K562 (cell line): Measurements from ENCODE around the gene HPSE2. TPM values are rescaled to one million over a fixed set of nuclear protein-coding genes. Genes with fewer than 3 reads are reported as not detected.
A peak's percentile ranks its signal among the peaks of the same experiment; 100 is the strongest.

Experiments
- ARID1B ChIP-seq: fragments of 450-650 bp; IDR thresholded peaks from 2 replicates; pipeline ENCODE4 v1.6.1; 2016; ENCODE audit warnings: antibody characterized with exemption, mild to moderate bottlenecking, inconsistent platforms
- BCOR ChIP-seq: fragments of 450-650 bp; IDR thresholded peaks from 2 replicates; pipeline ENCODE4 v1.6.1; 2016
- CBFB ChIP-seq: sonication (generic); formaldehyde crosslinking; IDR thresholded peaks from 2 replicates; pipeline ENCODE4 v1.4.0; 2020; ENCODE audit warnings: mild to moderate bottlenecking, missing genetic modification reagents
- CCNT2 ChIP-seq: IDR thresholded peaks from 2 replicates; pipeline ENCODE4 v1.6.1; 2011; ENCODE audit warnings: borderline replicate concordance, low read depth, mild to moderate bottlenecking, moderate library complexity, mixed read lengths, low read length; ENCODE audit not compliant: insufficient read length; ENCODE audit errors: extremely low read depth
- GMEB1 ChIP-seq: fragments of 250-450 bp; sonication (Bioruptor Pico); IDR thresholded peaks from 2 replicates; pipeline ENCODE4 v1.4.0; 2020; ENCODE audit warnings: mild to moderate bottlenecking
- HDAC1 ChIP-seq, 2 experiments: fragments of 450-650 bp; IDR thresholded peaks; 2 replicates each; pipeline ENCODE4 v1.6.1; 2016 to 2017; ENCODE audit warnings: inconsistent platforms in 1 of 2, mild to moderate bottlenecking in 1 of 2, moderate library complexity in 1 of 2
- NFATC3 ChIP-seq: fragments of 450-650 bp; IDR thresholded peaks from 2 replicates; pipeline ENCODE4 v1.6.1; 2017; ENCODE audit warnings: mild to moderate bottlenecking
- NONO ChIP-seq, 2 experiments: fragments of 200-400 bp in 1 of 2; fragments of 450-650 bp in 1 of 2; formaldehyde crosslinking in 1 of 2; IDR thresholded peaks; 2 replicates each; pipeline ENCODE4 v1.6.1; 2017; ENCODE audit warnings: low read depth in 2 of 2, mild to moderate bottlenecking in 2 of 2, moderate library complexity in 2 of 2, low read length in 1 of 2
- POLR2A ChIP-seq: fragments of 450-650 bp; conservative IDR thresholded peaks from 2 replicates; pipeline ENCODE4 v1.6.1; 2016
- RBBP5 ChIP-seq: fragments of 200-600 bp; sonication (generic); IDR thresholded peaks from 2 replicates; pipeline ENCODE4 v1.6.1; 2012; ENCODE audit warnings: borderline replicate concordance, mild to moderate bottlenecking, low read length, control low read depth, inconsistent platforms; ENCODE audit not compliant: insufficient read depth, poor library complexity, severe bottlenecking
- RUNX1 ChIP-seq: sonication (generic); IDR thresholded peaks from 2 replicates; pipeline ENCODE4 v1.6.1; 2016; ENCODE audit warnings: antibody characterized with exemption, low read depth
- TCF15 ChIP-seq: fragments of 250-450 bp; sonication (Bioruptor Pico); IDR thresholded peaks from 2 replicates; pipeline ENCODE4 v1.8.0; 2022; ENCODE audit warnings: moderate library complexity, mild to moderate bottlenecking, inconsistent platforms
- TCF7L2 ChIP-seq: fragments of 150-350 bp; IDR thresholded peaks from 2 replicates; pipeline ENCODE4 v1.6.1; 2016; ENCODE audit warnings: low read depth, mild to moderate bottlenecking, low read length, moderate library complexity
- THRAP3 ChIP-seq: fragments of 450-650 bp; IDR thresholded peaks from 2 replicates; pipeline ENCODE4 v1.6.1; 2016; ENCODE audit warnings: mild to moderate bottlenecking, inconsistent platforms, borderline replicate concordance
- YY1 ChIP-seq, 3 experiments: IDR thresholded peaks; 2 replicates each; pipeline ENCODE4 v1.6.1; 2011; ENCODE audit warnings: low read length in 2 of 3, mild to moderate bottlenecking in 2 of 3, moderate library complexity in 2 of 3, borderline replicate concordance in 1 of 3, control low read depth in 1 of 3, low read depth in 1 of 3; ENCODE audit not compliant: insufficient read depth in 3 of 3, insufficient replicate concordance in 2 of 3, control insufficient read depth in 1 of 3, insufficient read length in 1 of 3; ENCODE audit errors: extremely low read depth in 1 of 3
- ZC3H8 ChIP-seq: fragments of 450-650 bp; IDR thresholded peaks from 2 replicates; pipeline ENCODE4 v1.6.1; 2017
- ZFX ChIP-seq: sonication (generic); formaldehyde crosslinking; IDR thresholded peaks from 2 replicates; pipeline ENCODE4 v1.8.0; 2022; ENCODE audit warnings: mild to moderate bottlenecking, missing genetic modification reagents, moderate library complexity
- ZNF174 ChIP-seq: fragments of 250-450 bp; sonication (Bioruptor Pico); IDR thresholded peaks from 2 replicates; pipeline ENCODE4 v1.4.0; 2020; ENCODE audit warnings: mild to moderate bottlenecking
- ZNF507 ChIP-seq: conservative IDR thresholded peaks from 2 replicates; pipeline ENCODE4 v1.6.1; 2017; ENCODE audit warnings: missing genetic modification characterization, missing compliant biosample characterization
- ZNF561 ChIP-seq: fragments of 450-650 bp; formaldehyde crosslinking; conservative IDR thresholded peaks from 2 replicates; pipeline ENCODE4 v1.4.0; 2020; ENCODE audit warnings: mild to moderate bottlenecking, moderate library complexity
- ZNF589 ChIP-seq: fragments of 200-800 bp; sonication (Bioruptor generic); IDR thresholded peaks from 2 replicates; pipeline ENCODE4 v1.6.1; 2016; ENCODE audit warnings: low read depth, missing genetic modification characterization, missing compliant biosample characterization
- polyA plus RNA-seq, 8 experiments: library from polyadenylated mRNA; depleted of rRNA in 4 of 8; stranded (reverse) in 5 of 8; unstranded in 3 of 8; fragments of >200 nt; fragmentation: Nextera tagmentation in 2 of 8; fragmentation: Illumina TruSeq in 1 of 8; extraction: Ambion mirVana in 2 of 8; extraction: Trizol in 1 of 8; gene quantifications; 2 replicates each; pipeline versions ENCODE4 v1.2.1 to v1.2.3, GENCODE V29; 2011 to 2014; ENCODE audit warnings: inconsistent platforms in 1 of 8, missing spikeins in 1 of 8
- total RNA-seq, 7 experiments: library from RNA; depleted of rRNA in 6 of 7; stranded (reverse); fragments of >200 nt in 6 of 7; fragmentation: Illumina TruSeq in 2 of 7; extraction: Trizol in 2 of 7; gene quantifications; 2 replicates each; pipeline versions ENCODE4 v1.2.1 to v1.2.3, GENCODE V29; 2011 to 2021; ENCODE audit warnings: low replicate concordance in 1 of 7
- TF ChIP-seq, protein P1 (sequence below): IDR thresholded peaks from 2 replicates; pipeline ENCODE4 v1.6.1; 2012; ENCODE audit warnings: low read depth, low read length, improper control_type of control experiment, borderline replicate concordance
- TF ChIP-seq, protein P2 (sequence below): fragments of 200-800 bp; sonication (Bioruptor generic); IDR thresholded peaks from 2 replicates; pipeline ENCODE4 v1.6.1; 2017; ENCODE audit warnings: missing genetic modification characterization, missing compliant biosample characterization

The HPSE2 gene
- total and polyA plus RNA-seq, 9 of the 15 experiments (the other 6 are each of a cell fraction or from before 2014, with no cell fraction given), result 0.03 to 0.10 (median 0.04) TPM; not detected in 2

DNA sequence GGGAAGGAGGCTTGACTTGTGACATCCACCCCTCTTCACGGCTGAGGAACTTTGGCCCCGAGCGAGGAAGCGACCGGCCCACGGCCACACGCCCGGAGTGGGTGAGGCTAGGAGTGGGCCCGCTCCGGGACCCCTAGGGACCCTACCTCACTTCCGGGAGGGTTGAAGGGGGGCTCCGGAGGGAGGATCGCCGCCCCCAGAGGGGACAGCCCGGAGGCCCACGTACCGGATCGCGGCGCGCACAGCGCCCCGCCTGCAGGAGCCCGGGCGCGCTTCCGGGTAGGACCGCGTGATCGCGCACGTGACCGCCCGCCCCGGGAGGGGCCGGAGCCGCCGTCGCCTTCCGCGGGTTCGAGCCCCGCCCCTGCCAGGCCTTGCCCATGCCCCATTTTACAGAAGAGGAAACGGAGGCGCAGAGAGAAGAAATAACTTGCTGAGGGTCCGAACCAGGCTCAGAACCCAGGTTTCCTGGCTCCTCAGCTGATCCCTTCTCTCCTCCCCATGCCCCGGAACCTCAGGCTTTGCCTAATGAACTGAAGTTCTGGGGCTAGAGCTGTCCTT is 788.9 kb downstream of the HPSE2 start, which contains the start of gene HPS1 (continued):
- TF ChIP-seq ZFX (CRISPR knock-in tag) (peak; percentile 64), ZNF507 (no peak), ZNF561 (no peak), ZNF589 (CRISPR knock-in tag) (no peak), GMEB1 (CRISPR knock-in tag) (peak; percentile 40; the same call in 1 of the 2 replicates), TCF15 (CRISPR knock-in tag) (no peak), CBFB (CRISPR knock-in tag) (no peak), NONO (IDR thresholded peaks at IDR 0.05; ENCODE audit: low read depth in 2 of 2, low read length in 1 of 2) (peak in 1 of 2 experiments; percentile 36; a peak in 1 of 4 replicates), TCF7L2 (no peak), RBBP5 (peak; percentile 82), ZC3H8 (no peak), RUNX1 (no peak), CCNT2 (peak; percentile 77), NFATC3 (no peak), BCOR (peak; percentile 85), THRAP3 (no peak), YY1 (IDR thresholded peaks at IDR 0.05; ENCODE audit: borderline replicate concordance in 1 of 3, control insufficient read depth in 1 of 3, extremely low read depth in 1 of 3, insufficient read depth in 3 of 3, insufficient read length in 1 of 3, insufficient replicate concordance in 2 of 3, low read depth in 1 of 3, low read length in 2 of 3) (peak in 1 of 3 experiments; percentile 39), POLR2A (peak; percentile 78), HDAC1 (IDR thresholded peaks at IDR 0.05) (peak in 1 of 2 experiments; percentile 46; a peak in 1 of 4 replicates), ARID1B (no peak), ZNF174 (CRISPR knock-in tag) (no peak)
- TF ChIP-seq, protein P1, sequence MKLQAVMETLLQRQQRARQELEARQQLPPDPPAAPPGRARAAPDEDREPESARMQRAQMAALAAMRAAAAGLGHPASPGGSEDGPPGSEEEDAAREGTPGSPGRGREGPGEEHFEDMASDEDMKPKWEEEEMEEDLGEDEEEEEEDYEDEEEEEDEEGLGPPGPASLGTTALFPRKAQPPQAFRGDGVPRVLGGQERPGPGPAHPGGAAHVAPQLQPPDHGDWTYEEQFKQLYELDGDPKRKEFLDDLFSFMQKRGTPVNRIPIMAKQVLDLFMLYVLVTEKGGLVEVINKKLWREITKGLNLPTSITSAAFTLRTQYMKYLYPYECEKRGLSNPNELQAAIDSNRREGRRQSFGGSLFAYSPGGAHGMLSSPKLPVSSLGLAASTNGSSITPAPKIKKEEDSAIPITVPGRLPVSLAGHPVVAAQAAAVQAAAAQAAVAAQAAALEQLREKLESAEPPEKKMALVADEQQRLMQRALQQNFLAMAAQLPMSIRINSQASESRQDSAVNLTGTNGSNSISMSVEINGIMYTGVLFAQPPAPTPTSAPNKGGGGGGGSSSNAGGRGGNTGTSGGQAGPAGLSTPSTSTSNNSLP, result no peak
- TF ChIP-seq, protein P2, sequence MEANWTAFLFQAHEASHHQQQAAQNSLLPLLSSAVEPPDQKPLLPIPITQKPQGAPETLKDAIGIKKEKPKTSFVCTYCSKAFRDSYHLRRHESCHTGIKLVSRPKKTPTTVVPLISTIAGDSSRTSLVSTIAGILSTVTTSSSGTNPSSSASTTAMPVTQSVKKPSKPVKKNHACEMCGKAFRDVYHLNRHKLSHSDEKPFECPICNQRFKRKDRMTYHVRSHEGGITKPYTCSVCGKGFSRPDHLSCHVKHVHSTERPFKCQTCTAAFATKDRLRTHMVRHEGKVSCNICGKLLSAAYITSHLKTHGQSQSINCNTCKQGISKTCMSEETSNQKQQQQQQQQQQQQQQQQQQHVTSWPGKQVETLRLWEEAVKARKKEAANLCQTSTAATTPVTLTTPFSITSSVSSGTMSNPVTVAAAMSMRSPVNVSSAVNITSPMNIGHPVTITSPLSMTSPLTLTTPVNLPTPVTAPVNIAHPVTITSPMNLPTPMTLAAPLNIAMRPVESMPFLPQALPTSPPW (CRISPR knock-in tag), result peak; percentile 91
